ENCODE data around the gene CEP104. TPM values are rescaled to one million over a fixed set of nuclear protein-coding genes. Genes with fewer than 3 reads are reported as not detected.

The CEP104 gene
- polyA plus RNA-seq, 1 donor from 2014 or later = 8.1 TPM

DNA sequence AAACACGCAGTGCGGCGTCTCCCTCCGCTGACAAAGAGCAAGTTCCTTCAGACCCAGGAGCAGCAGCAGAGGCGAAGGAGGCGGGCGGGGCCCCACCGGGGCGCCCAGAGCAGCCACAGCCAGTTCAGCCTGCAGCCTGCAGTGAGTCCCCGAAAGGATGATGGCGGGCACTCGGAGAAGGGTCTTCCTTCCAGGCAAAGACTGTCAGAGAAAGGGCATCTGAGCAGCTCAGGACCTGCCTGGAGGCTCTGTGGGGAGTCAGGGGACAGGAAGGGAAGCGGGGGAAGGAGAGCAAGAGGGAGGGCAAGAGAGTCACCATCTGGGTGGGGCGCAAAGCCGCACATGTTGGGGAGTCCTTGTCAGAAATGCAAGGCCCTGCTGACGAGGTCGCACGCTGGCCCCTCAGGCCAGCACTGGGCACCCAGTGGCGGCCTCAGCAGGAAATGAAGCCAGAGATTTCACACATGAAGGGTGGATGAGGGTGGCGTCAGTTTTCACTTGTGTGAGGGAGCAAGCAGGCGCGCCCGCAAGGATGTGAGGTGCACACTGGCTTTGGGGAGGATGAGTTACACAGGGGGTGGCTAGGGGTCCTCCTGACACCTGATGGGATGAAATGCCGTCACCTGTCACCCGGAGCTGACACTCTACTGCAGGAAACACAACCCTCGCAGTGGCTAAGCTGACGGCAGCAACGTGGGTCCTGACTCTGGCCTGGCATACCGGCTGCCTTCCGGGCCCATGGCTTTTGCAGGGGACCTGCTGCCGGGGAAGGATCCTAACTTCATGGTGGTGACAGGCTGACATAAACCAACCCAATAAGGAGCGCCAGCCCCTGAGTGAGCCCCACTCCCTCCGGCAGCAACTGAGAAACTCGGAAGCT is 67.3 kb downstream of the CEP104 start:
- H3K27me3 ChIP-seq (ENCODE audit: insufficient read depth, low read depth, low read length) = no peaks in the 10 kb centered on the region
- H3K9ac ChIP-seq (ENCODE audit: low read length) = no peak overlapping the region
- no peak overlapping the region for H2AFZ ChIP-seq (ENCODE audit: low read depth, low read length)
- no peak overlapping the region for H3K4me2 ChIP-seq (ENCODE audit: low read length)
- H3F3A ChIP-seq (ENCODE audit: insufficient read depth, low read length, poor library complexity, severe bottlenecking) = no peaks in the 10 kb centered on the region
- peaks cover 10% of the 10 kb centered on the region for H3K79me2 ChIP-seq (replicated peaks; ENCODE audit: insufficient read depth, low read length)
- H3K36me3 ChIP-seq (ENCODE audit: insufficient read depth, low read length) = no peaks in the 10 kb centered on the region
- no peaks in the 10 kb centered on the region for H4K20me1 ChIP-seq (ENCODE audit: insufficient read depth)
- H3K9me2 ChIP-seq (ENCODE audit: insufficient read depth, low read length) = no peaks in the 10 kb centered on the region
- no peak overlapping the region for H3K27ac ChIP-seq (ENCODE audit: low read length)
- no peak overlapping the region for H3K4me3 ChIP-seq (ENCODE audit: low read length)
- TF ChIP-seq, protein P1, sequence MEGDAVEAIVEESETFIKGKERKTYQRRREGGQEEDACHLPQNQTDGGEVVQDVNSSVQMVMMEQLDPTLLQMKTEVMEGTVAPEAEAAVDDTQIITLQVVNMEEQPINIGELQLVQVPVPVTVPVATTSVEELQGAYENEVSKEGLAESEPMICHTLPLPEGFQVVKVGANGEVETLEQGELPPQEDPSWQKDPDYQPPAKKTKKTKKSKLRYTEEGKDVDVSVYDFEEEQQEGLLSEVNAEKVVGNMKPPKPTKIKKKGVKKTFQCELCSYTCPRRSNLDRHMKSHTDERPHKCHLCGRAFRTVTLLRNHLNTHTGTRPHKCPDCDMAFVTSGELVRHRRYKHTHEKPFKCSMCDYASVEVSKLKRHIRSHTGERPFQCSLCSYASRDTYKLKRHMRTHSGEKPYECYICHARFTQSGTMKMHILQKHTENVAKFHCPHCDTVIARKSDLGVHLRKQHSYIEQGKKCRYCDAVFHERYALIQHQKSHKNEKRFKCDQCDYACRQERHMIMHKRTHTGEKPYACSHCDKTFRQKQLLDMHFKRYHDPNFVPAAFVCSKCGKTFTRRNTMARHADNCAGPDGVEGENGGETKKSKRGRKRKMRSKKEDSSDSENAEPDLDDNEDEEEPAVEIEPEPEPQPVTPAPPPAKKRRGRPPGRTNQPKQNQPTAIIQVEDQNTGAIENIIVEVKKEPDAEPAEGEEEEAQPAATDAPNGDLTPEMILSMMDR (IDR thresholded peaks at IDR 0.05; ENCODE audit: poor library complexity, severe bottlenecking) = no peak
- TF ChIP-seq TAF1 (IDR thresholded peaks at IDR 0.05; ENCODE audit: low read depth) (no peak), RAD21 (conservative IDR thresholded peaks at IDR 0.05) (no peak), SMC3 (conservative IDR thresholded peaks at IDR 0.05; ENCODE audit: poor library complexity) (no peak)
- H3K9me3 ChIP-seq (ENCODE audit: low read length) = no peaks in the 10 kb centered on the region

DNA sequence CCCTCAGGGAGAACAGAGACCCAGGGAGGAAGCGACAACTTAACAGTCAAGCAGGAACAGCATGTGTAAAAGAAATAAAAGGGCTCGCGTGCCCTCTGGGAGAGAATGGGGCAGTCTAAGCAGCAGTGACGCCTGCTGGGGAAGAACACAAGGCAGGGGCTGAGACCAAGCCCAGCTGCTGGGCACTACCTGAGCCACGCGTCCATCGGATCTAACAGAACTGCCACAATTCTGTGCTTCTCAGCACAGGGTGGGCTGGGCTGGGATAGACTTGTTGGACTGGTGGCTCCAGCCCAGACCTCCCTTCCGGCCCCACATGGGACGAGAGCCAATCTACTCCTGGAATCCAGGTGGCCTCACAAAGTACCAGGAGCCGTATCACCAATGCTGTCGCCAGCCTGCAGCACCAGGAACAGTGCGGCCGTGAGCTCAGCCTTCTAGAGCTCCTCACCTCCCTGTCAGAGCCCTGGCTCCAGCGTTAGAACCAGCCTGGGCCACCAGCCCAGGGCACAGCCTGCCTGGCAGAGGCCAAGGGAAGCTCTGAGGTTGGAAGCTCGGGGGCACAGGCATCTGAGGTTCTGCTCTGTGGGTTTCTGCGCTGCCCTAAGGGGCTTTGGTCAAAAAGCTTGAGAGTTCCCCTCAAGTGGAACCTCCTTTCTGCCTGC is 68.1 kb downstream of the CEP104 start:
- H3K27me3 ChIP-seq (ENCODE audit: insufficient read depth, low read depth, low read length) = no peaks in the 10 kb centered on the region
- H3K4me2 ChIP-seq (ENCODE audit: low read length) = no peak overlapping the region
- H3K9ac ChIP-seq (ENCODE audit: low read length) = no peak overlapping the region
- H2AFZ ChIP-seq (ENCODE audit: low read depth, low read length) = no peak overlapping the region
- TF ChIP-seq SMC3 (conservative IDR thresholded peaks at IDR 0.05; ENCODE audit: poor library complexity) = no peak
- TF ChIP-seq EZH2 (IDR thresholded peaks at IDR 0.05; ENCODE audit: borderline replicate concordance, insufficient read depth, low read length, poor library complexity, severe bottlenecking) = no peak
- TF ChIP-seq, protein P2, sequence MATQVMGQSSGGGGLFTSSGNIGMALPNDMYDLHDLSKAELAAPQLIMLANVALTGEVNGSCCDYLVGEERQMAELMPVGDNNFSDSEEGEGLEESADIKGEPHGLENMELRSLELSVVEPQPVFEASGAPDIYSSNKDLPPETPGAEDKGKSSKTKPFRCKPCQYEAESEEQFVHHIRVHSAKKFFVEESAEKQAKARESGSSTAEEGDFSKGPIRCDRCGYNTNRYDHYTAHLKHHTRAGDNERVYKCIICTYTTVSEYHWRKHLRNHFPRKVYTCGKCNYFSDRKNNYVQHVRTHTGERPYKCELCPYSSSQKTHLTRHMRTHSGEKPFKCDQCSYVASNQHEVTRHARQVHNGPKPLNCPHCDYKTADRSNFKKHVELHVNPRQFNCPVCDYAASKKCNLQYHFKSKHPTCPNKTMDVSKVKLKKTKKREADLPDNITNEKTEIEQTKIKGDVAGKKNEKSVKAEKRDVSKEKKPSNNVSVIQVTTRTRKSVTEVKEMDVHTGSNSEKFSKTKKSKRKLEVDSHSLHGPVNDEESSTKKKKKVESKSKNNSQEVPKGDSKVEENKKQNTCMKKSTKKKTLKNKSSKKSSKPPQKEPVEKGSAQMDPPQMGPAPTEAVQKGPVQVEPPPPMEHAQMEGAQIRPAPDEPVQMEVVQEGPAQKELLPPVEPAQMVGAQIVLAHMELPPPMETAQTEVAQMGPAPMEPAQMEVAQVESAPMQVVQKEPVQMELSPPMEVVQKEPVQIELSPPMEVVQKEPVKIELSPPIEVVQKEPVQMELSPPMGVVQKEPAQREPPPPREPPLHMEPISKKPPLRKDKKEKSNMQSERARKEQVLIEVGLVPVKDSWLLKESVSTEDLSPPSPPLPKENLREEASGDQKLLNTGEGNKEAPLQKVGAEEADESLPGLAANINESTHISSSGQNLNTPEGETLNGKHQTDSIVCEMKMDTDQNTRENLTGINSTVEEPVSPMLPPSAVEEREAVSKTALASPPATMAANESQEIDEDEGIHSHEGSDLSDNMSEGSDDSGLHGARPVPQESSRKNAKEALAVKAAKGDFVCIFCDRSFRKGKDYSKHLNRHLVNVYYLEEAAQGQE (IDR thresholded peaks at IDR 0.05; ENCODE audit: borderline replicate concordance) = no peak
- no peak for TF ChIP-seq TAF1 (IDR thresholded peaks at IDR 0.05; ENCODE audit: low read depth)
- no peak for TF ChIP-seq MXI1 (conservative IDR thresholded peaks at IDR 0.05; ENCODE audit: poor library complexity, severe bottlenecking)
- TF ChIP-seq RAD21 (conservative IDR thresholded peaks at IDR 0.05) = no peak
- no peak for TF ChIP-seq POLR2AphosphoS5 (IDR thresholded peaks at IDR 0.05)
- TF ChIP-seq EP300 (conservative IDR thresholded peaks at IDR 0.05; ENCODE audit: poor library complexity, severe bottlenecking) = no peak
- TF ChIP-seq, protein P1 (IDR thresholded peaks at IDR 0.05; ENCODE audit: poor library complexity, severe bottlenecking) = no peak
- H4K20me1 ChIP-seq (ENCODE audit: insufficient read depth) = no peaks in the 10 kb centered on the region
- H3K36me3 ChIP-seq (ENCODE audit: insufficient read depth, low read length) = no peaks in the 10 kb centered on the region
- H3K9me3 ChIP-seq (ENCODE audit: low read length) = no peaks in the 10 kb centered on the region
- no peak overlapping the region for H3K27ac ChIP-seq (ENCODE audit: low read length)
- H3K9me2 ChIP-seq (ENCODE audit: insufficient read depth, low read length) = no peaks in the 10 kb centered on the region
- no peak overlapping the region for H3K4me3 ChIP-seq (ENCODE audit: low read length)
- H3F3A ChIP-seq (ENCODE audit: insufficient read depth, low read length, poor library complexity, severe bottlenecking) = no peaks in the 10 kb centered on the region
- peaks cover 3% of the 10 kb centered on the region for H3K79me2 ChIP-seq (replicated peaks; ENCODE audit: insufficient read depth, low read length)

Measured in neural cell (in vitro differentiated cells).